ENCODE data around the gene FHL1.

DNA sequence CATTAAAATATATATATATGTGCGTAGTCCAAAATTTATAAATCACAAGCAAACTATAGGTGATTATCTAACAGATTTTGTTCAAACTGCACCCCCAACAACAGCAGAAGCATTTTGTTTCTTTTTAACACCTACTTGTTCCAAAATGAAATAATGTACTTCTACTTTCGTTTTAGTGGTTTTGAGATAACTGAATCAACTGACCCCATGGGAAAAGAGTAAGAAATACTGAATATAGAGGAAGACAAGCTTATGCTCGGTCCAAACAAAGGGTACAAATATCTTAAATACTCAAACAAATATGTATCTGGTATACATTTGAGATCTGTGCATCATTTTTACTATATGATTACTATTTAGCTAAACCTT, 81.5 kb downstream of the FHL1 start:
- TF ChIP-seq POLR2AphosphoS5 (IDR thresholded peaks at IDR 0.05; ENCODE audit: insufficient read depth in 1 of 2, low read depth in 1 of 2) = no peak
- TF ChIP-seq CTCF (IDR thresholded peaks at IDR 0.05) = no peak
